Stimulated activated CD4-positive, alpha-beta T cell treated with anti-CD3 and anti-CD28 coated beads, TNF-alpha, amount 100 ng/mL, for 1 hour (primary cell): ENCODE data around the gene GNG4.
"Not testable (repeated sequence)": the region's sequence is repeated elsewhere in the genome, so short reads cannot be mapped to it uniquely, and the experiment has no call there.

ENCODE experiments used
- DNase-seq, 3 donors: peaks; one replicate each; pipeline ENCODE4 v3.0.0-alpha.2; 2020; ENCODE audit warnings: low read depth in 3 of 3, low spot score in 1 of 3

GNG4 gene

GRCh38 chr1:235586992-235587391, 62.6 kb downstream of the GNG4 start:
- no peak for DNase-seq

- no peak for DNase-seq
These were observed 63.2 kb downstream of the GNG4 start for GRCh38 chr1:235586413-235586812.

DNA sequence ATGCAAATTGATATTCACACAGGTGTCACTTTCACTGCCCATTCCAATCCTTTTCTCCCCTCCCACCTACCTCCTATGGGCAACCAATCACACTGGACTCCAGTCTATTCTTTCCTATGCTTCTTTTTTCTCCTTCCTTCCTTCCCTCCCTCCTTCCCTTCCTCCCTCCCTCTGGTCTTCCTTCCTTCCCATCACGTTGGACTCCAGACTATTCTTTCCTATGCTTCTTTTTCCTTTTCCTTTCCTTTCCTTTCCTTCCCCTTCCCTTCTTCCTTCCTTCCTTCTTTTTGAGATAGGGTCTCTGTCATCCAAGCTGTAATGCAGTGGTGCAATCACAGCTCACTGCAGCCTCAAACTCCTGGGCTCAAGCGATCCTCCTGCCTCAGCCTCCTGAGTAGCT, 64.6 kb downstream of the GNG4 start:
- DNase-seq = no peak

GRCh38 chr1:235583511-235584001, 66.0 kb downstream of the GNG4 start:
- no peak for DNase-seq

GRCh38 chr1:235582130-235582529, 67.5 kb downstream of the GNG4 start:
- DNase-seq = no peak

GRCh38 chr1:235579891-235580290, 69.7 kb downstream of the GNG4 start:
- no peak for DNase-seq

- no peak for DNase-seq
These were observed 74.0 kb downstream of the GNG4 start for GRCh38 chr1:235575597-235575996.

- DNase-seq = no peak
These were observed 75.7 kb downstream of the GNG4 start for GRCh38 chr1:235573880-235574279.

- not testable (repeated sequence) for DNase-seq
These were observed 76.6 kb downstream of the GNG4 start for GRCh38 chr1:235572971-235573370.

GRCh38 chr1:235571482-235571881, 78.1 kb downstream of the GNG4 start:
- no peak for DNase-seq

DNA sequence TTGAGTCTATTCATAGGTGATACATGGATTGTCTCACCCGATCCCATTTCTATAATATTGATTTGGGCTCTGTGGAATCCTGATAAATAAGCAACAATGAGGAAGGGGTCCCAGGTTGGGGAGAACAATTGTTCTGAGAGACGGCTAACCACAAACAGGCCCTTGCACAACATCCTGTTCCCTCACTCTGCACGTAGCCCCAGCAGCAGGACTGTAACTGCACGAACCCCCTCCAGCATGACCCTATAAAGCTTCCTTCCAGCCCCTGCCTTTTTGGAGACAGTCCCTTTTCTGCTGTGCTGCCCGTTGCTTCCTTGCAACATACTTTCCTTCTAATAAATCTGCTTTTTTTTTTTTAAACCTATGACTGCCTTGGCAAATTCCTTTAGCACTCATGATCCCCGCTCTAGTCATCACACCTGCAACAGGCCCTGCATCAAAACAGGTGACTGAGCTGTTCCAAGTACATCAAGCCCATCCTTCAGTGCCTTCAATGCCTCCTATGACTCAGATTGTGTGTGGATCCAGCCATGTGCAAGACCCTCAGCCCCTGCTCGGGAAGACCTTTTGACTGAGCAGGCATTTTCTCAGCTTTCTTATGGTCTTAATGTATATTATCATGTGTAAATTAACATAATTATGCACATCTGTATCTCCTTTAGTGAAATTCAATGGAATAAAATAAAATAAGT, 81.6 kb downstream of the GNG4 start:
- DNase-seq = no peak

GRCh38 chr1:235566084-235566483, 83.5 kb downstream of the GNG4 start:
- DNase-seq = no peak

- no peak for DNase-seq
These were observed 86.0 kb downstream of the GNG4 start for GRCh38 chr1:235563513-235564061.

DNA sequence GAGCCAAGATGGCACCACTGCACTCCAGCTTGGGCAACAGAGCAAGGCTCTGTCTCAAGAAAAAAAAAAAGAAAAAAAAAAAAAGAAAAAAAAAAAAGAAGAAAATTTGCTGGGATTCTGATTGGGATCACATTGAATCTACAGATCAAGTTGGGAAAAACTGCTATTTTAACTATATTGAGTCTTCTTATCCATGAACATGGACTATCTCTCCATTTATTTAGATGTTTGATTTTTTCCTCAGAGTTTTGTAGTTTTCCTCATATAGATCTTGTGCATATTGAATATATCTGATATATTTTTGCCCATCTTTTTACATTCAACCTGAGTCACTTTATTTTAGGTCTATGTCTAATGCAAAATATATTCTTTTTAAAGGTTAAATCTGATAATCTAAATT, 87.0 kb downstream of the GNG4 start:
- DNase-seq = no peak

DNA sequence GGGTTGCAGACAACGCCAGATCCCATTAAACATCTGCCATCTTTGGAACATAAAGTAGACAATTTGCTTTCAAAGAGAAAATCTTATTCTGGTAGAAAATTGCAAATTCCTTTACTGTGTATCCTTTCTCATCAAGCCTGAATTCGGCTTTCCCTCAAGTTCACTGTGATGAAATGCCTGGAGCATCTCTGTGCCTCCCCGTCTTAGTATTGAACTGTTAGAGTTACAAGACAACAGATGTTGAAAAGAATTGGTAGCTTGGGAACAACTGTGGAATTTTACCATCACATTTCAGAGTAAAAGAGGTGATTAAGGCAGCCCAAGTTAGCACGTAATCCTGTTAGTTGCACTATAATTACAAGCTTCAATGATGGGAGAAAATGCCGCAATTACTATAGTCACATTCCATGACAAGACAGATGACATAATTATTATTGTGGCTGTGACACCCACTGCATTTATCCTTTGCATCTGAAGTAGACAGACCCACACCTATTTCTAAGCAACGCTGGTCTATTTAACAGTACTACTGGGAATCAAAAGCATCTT, 90.9 kb downstream of the GNG4 start:
- no peak for DNase-seq

GRCh38 chr1:235557495-235557894, 92.1 kb downstream of the GNG4 start:
- no peak for DNase-seq

DNA sequence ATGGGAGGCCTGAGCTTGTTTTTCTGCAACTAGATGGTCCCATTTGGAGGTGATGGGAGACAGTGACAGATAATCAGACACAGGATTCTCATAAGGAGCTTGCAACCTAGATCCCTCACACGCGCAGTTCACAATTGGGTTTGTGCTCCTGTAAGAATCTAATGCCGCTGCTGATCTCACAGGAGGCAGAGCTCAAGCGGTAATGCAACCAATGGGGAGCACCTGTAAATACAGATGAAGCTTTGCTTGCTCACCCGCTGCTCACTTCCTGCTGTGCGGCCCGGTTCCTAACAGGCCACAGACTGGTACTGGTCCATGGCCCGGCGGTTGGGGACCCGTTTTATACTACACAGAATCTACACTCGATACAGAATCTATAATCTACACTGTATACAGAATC, 92.8 kb downstream of the GNG4 start:
- no peak for DNase-seq

GRCh38 chr1:235553112-235553551, 96.5 kb downstream of the GNG4 start:
- DNase-seq = no peak

DNA sequence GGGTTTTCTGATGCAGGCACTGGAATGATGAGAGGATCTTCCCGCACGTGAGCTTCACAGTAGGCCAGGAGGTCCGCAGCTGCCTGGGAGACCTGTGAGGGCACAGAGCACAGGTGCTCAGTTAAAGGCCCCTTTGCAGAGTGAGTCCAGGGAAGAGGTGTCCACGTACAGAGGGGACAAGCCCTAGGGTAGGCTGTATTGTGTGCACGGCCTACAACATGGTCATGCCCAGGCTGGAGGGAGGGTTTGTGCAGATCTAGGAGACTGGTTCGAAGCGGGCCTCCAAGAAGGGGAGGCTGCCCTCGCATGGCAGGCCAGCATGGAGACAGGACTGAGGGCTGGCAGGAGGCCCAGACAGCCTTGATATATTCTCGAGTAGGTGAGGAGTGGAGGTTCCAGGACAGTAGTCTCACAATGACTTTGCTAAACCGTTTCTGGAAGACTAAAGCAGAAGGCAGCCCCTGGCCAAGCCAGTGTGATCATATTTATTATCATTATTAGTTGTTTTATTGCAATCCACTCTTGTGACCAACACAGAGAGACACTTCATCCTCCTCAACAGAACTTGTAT, 97.4 kb downstream of the GNG4 start:
- no peak for DNase-seq

DNA sequence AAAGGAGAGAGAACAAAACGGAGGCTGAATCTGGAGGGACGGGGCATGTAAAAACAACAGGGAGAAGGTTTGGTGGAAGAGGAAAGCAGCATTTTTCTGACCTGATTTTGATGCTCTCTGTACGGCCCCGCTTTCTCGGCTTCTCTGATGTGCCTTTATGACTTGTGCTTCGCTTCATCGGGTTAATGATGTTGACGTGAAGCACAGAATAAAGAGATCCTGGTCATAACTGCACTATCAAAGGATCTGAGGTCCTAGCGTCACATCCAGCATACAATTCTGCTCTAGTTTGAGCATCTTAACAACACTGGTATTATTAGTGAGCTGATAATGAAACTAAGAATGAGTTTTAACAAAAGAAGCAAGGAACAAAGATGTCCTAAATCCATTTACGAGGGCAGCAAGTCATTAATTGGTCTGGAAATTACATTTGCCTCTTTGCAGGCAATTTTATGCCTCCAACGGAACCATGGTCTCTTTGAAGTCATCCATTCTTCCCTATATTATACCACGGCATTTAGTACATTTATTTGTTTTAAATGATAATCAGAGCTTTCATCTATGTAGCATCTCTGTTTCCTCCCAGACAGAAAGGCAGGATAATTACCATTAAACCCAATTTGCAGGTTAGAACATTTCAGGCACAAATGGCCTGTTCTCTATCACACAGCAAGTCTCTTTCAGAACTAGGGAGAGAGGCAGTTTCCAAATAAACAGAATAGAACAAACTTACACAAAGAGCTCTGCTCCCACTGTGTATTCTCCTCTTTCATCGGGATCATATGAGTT, 100.0 kb downstream of the GNG4 start:
- DNase-seq = no peak

DNA sequence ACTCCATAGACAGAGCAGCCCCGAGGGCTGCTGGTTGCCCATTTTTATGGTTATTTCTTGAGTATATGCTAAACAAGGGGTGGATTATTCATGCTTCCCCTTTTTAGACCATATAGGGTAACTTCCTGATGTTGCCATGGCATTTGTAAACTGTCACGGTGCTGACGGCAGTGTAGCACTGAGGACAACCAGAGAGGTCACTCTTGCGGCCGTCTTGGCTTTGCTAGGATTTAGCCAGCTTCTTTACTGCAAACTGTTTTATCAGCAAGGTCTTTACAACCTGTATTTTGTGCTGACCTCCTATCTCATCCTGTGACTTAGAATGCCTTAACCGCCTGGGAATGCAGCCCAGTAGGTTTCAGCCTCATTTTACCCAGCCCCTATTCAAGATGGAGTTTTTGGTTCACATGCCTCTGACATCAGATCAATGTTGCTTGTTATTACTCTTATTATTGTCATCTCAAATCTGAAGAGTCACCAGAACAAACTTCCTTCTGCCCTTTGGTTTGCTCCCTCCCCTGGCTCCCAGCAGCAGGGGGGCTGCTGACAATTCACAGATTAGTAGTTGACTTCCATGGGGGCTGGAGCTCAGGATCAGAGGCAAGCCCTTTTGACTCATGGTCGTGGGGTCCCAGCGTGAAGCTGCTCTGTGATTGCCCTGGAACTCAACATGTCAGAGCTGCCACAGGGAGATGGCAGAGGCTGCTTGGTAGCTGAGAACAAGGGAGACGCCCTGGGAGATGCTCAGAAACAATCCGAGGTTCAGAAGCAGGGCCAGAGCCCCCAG, 103.0 kb downstream of the GNG4 start:
- not testable (repeated sequence) for DNase-seq
